ENCODE data around the gene APRT.

The APRT gene

GRCh38 chr16:88807142-88807625 lies 4.5 kb downstream of the APRT start:
- no peak for DNase-seq (ENCODE audit: low read depth)
- no peak for TF ChIP-seq CTCF (conservative IDR thresholded peaks at IDR 0.05; ENCODE audit: low read depth, low read length)
- no peak overlapping the region for H3K4me3 ChIP-seq (ENCODE audit: low read length)

GRCh38 chr16:88806491-88807111 lies 5.1 kb downstream of the APRT start:
- DNase-seq (ENCODE audit: low read depth), result no peak

GRCh38 chr16:88805887-88806393 lies 5.8 kb downstream of the APRT start:
- DNase-seq (ENCODE audit: low read depth), result no peak
- no peak overlapping the region for H3K4me3 ChIP-seq (ENCODE audit: low read length)
- TF ChIP-seq CTCF (conservative IDR thresholded peaks at IDR 0.05; ENCODE audit: low read depth, low read length), result no peak

More at GRCh38 chr16:88806491-88807111, 5.1 kb downstream of the APRT start:
- H3K4me3 ChIP-seq (ENCODE audit: low read length), result no peak overlapping the region
- no peak for TF ChIP-seq CTCF (conservative IDR thresholded peaks at IDR 0.05; ENCODE audit: low read depth, low read length)

GRCh38 chr16:88805340-88805715 lies 6.4 kb downstream of the APRT start:
- no peak for TF ChIP-seq CTCF (conservative IDR thresholded peaks at IDR 0.05; ENCODE audit: low read depth, low read length)
- no peak for DNase-seq (ENCODE audit: low read depth)
- H3K4me3 ChIP-seq (ENCODE audit: low read length), result no peak overlapping the region

GRCh38 chr16:88804552-88805339 lies 7.0 kb downstream of the APRT start:
- DNase-seq (ENCODE audit: low read depth), result no peak
- TF ChIP-seq CTCF (conservative IDR thresholded peaks at IDR 0.05; ENCODE audit: low read depth, low read length), result no peak
- peak overlapping the region; percentile 57 for H3K4me3 ChIP-seq (ENCODE audit: low read length)

GRCh38 chr16:88804173-88804551 lies 7.6 kb downstream of the APRT start:
- DNase-seq (ENCODE audit: low read depth), result no peak
- no peak for TF ChIP-seq CTCF (conservative IDR thresholded peaks at IDR 0.05; ENCODE audit: low read depth, low read length)
- H3K4me3 ChIP-seq (ENCODE audit: low read length), result peak overlapping the region; percentile 57
